Spleen (tissue), 11 donors: ENCODE results near the gene LCN9. TPM values are rescaled to one million over a fixed set of nuclear protein-coding genes. Genes with fewer than 3 reads are reported as not detected.
A peak's percentile ranks its signal among the peaks of the same experiment; 100 is the strongest.

ENCODE experiments used
- DNase-seq: peaks from one replicate; pipeline ENCODE4 v3.0.0-alpha.2; 2020
- H3K27ac ChIP-seq, 8 donors: fragments of 200-600 bp; sonication (generic) in 7 of 8; 1 replicate in 4 of 8; 2 replicates in 4 of 8; pipeline versions ENCODE4 v1.5.0 to v1.8.0; 2016 to 2021; ENCODE audit warnings: inconsistent platforms in 4 of 8, mild to moderate bottlenecking in 4 of 8, moderate library complexity in 1 of 8
- H3K27me3 ChIP-seq, 7 donors: fragments of 200-600 bp; sonication (generic) in 6 of 7; replicated peaks in 1 of 7; 1 replicate in 4 of 7; 2 replicates in 3 of 7; pipeline versions ENCODE4 v1.5.0 to v1.8.0; 2016 to 2021; ENCODE audit warnings: inconsistent platforms in 3 of 7, mild to moderate bottlenecking in 1 of 7
- H3K36me3 ChIP-seq, 6 donors: fragments of 200-600 bp; sonication (generic) in 5 of 6; 1 replicate in 4 of 6; 2 replicates in 2 of 6; pipeline versions ENCODE4 v1.5.0 to v1.8.0; 2016 to 2021; ENCODE audit warnings: inconsistent platforms in 2 of 6
- H3K4me1 ChIP-seq, 6 donors: fragments of 200-600 bp; sonication (generic) in 5 of 6; 1 replicate in 3 of 6; 2 replicates in 3 of 6; pipeline versions ENCODE4 v1.5.0 to v1.8.0; 2016 to 2021; ENCODE audit warnings: inconsistent platforms in 3 of 6
- H3K4me3 ChIP-seq, 8 donors: fragments of 200-600 bp; sonication (generic) in 7 of 8; 1 replicate in 4 of 8; 2 replicates in 4 of 8; pipeline versions ENCODE4 v1.5.0 to v1.8.0; 2016 to 2021; ENCODE audit warnings: inconsistent platforms in 4 of 8, mild to moderate bottlenecking in 4 of 8, moderate library complexity in 2 of 8
- H3K9me3 ChIP-seq, 8 donors: fragments of 200-600 bp; sonication (generic) in 7 of 8; 1 replicate in 4 of 8; 2 replicates in 4 of 8; pipeline versions ENCODE4 v1.5.0 to v1.8.0; 2016 to 2021; ENCODE audit warnings: inconsistent platforms in 4 of 8
- CTCF ChIP-seq, 11 experiments: fragments of 200-600 bp in 7 of 11; fragments of 450-650 bp in 4 of 11; sonication (generic) in 4 of 11; IDR thresholded peaks in 8 of 11; conservative IDR thresholded peaks in 3 of 11; 1 replicate in 7 of 11; 2 replicates in 4 of 11; pipeline versions ENCODE4 v1.4.0 to v1.8.0; 2016 to 2021; ENCODE audit warnings: antibody characterized with exemption in 11 of 11, inconsistent platforms in 4 of 11, mild to moderate bottlenecking in 1 of 11
- POLR2A ChIP-seq, 3 donors: fragments of 450-650 bp; IDR thresholded peaks; one replicate each; pipeline ENCODE4 v1.5.1; 2017; ENCODE audit warnings: antibody characterized with exemption in 3 of 3, mild to moderate bottlenecking in 1 of 3
- POLR2AphosphoS5 ChIP-seq, 3 donors: sonication (generic); formaldehyde crosslinking; IDR thresholded peaks; one replicate each; pipeline ENCODE4 v1.5.1; 2017; ENCODE audit warnings: antibody characterized with exemption in 3 of 3
- WGBS, 5 donors: extraction: QIAGEN DNeasy Blood & Tissue Kit in 3 of 5; methylation state at CpG; one replicate each; pipeline versions ENCODE4 v1.1.5 to v1.1.7; 2013 to 2018; 5-methylcytosine and 5-hydroxymethylcytosine counted together
- intact Hi-C: fragments of 100-400 bp; cut with DNase I; formaldehyde crosslinking; loops from one replicate; pipeline ENCODE4 v1.15.0; 2023; ENCODE audit warnings: low total_unique reads
- polyA plus RNA-seq, 3 donors: library from polyadenylated mRNA; stranded (reverse); fragments of 200-250 nt; gene quantifications; one replicate each; pipeline ENCODE4 v1.2.1, GENCODE V29; 2013
- total RNA-seq, 7 donors: library from RNA; depleted of rRNA in 3 of 7; stranded (reverse); fragments of >200 nt in 3 of 7; fragmentation: NEBNext Ultra II Directional in 4 of 7; extraction: Animal tissue kit (Norgen Biotek cat#: 25700) in 4 of 7; gene quantifications; one replicate each; pipeline versions ENCODE4 v1.1.0 to v1.2.1, GENCODE V29; 2016 to 2021
- donor health status: healthy with polysubstance abuse.
- donor health status: DM: no; HTN: no; CAD: no; lungs with moderate emphysema.
- donor health status: DM: no; HTN: no; CAD: no.
- donor health status: Bipolar disorder and iron deficiency.
- donor health status: healthy.
- donor health status: DM: no; HTN: no; CAD: no.
- donor health status: DM: yes; HTN: yes; CAD: no.

Gene LCN9
- total and polyA plus RNA-seq, 10 donors, result not detected

- Histone ChIP-seq H3K4me3 (no peak overlapping the region), H3K4me1 (no peaks in the 10 kb centered on the region), H3K27ac (no peak overlapping the region), H3K9me3 (peaks cover 0 to 13% (median 0%) of the 10 kb centered on the region in 8 donors), H3K27me3 (peaks cover 0 to 43% (median 0%) of the 10 kb centered on the region in 7 donors), H3K36me3 (no peaks in the 10 kb centered on the region)
- TF ChIP-seq POLR2A (IDR thresholded peaks at IDR 0.05) (no peak), POLR2AphosphoS5 (IDR thresholded peaks at IDR 0.05) (no peak), CTCF (IDR thresholded peaks at IDR 0.05 in 8 of 11, conservative IDR thresholded peaks at IDR 0.05 in 3 of 11) (no peak)
- DNase-seq, result peak; percentile 56
- intact Hi-C loops, result no loop called here
- WGBS, 5 donors, result 77 to 80% (median 78%) methylated on average over 10 to 32 of the region's 32 CpGs
Observed at GRCh38 chr9:135664801-135665794, 2.0 kb downstream of the LCN9 start.

- Histone ChIP-seq H3K4me1 (no peaks in the 10 kb centered on the region), H3K36me3 (no peaks in the 10 kb centered on the region), H3K27me3 (peaks cover 0 to 49% (median 0%) of the 10 kb centered on the region in 7 donors), H3K27ac (no peak overlapping the region), H3K9me3 (peaks cover 0 to 13% (median 0%) of the 10 kb centered on the region in 8 donors), H3K4me3 (no peak overlapping the region)
- TF ChIP-seq POLR2A (IDR thresholded peaks at IDR 0.05) (no peak), CTCF (IDR thresholded peaks at IDR 0.05 in 8 of 11, conservative IDR thresholded peaks at IDR 0.05 in 3 of 11) (no peak), POLR2AphosphoS5 (IDR thresholded peaks at IDR 0.05) (no peak)
- intact Hi-C loops, result no loop called here
- WGBS, 5 donors, result 57 to 80% (median 68%) methylated on average over 2 to 12 of the region's 12 CpGs
- peak; percentile 37 for DNase-seq
Observed at GRCh38 chr9:135665795-135666189, 2.7 kb downstream of the LCN9 start.

GRCh38 chr9:135666534-135667462 lies 3.7 kb downstream of the LCN9 start:
- WGBS, 5 donors, result 66 to 77% (median 71%) methylated on average over 17 to 29 of the region's 29 CpGs
- no peak overlapping the region for H3K27ac ChIP-seq
- intact Hi-C loops, result no loop called here
- peaks cover 0 to 13% (median 0%) of the 10 kb centered on the region in 8 donors for H3K9me3 ChIP-seq
- H3K4me3 ChIP-seq, result no peak overlapping the region
- peak; percentile 32 for DNase-seq
- H3K4me1 ChIP-seq, result no peaks in the 10 kb centered on the region
- no peaks in the 10 kb centered on the region for H3K36me3 ChIP-seq
- peaks cover 0 to 59% (median 0%) of the 10 kb centered on the region in 7 donors for H3K27me3 ChIP-seq
- no peak for TF ChIP-seq CTCF (IDR thresholded peaks at IDR 0.05 in 8 of 11, conservative IDR thresholded peaks at IDR 0.05 in 3 of 11)
- no peak for TF ChIP-seq POLR2AphosphoS5 (IDR thresholded peaks at IDR 0.05)
- TF ChIP-seq POLR2A (IDR thresholded peaks at IDR 0.05), result no peak
